ENCODE results near the gene ITGB6. TPM values are rescaled to one million over a fixed set of nuclear protein-coding genes. Genes with fewer than 3 reads are reported as not detected.
A peak's percentile ranks its signal among the peaks of the same experiment; 100 is the strongest.

The ITGB6 gene
- total RNA-seq, 1 donor from 2014 or later, result not detected

DNA sequence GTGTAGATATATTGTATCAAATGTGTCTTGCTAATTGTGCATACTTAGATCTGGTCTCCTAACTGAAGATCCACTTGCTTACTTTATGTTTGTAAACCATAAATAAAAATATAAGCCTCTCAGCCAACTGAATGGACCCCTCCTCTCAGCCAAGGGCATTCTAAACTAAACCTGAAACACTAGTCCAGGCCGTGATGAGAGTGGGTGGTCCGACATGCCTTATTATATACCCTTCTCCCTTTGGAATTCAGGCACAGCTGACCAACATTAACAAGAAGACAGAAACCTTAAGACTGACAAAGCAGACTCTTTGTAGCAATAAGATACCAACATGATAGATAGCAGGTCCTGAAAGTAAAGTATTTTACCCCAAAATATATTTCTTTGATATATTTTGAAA, 73.3 kb downstream of the ITGB6 start:
- Mint-ChIP-seq H3K9me3 (no peaks in the 10 kb centered on the region), H3K27me3 (ENCODE audit: insufficient read depth, low read depth) (no peaks in the 10 kb centered on the region)

GRCh38 chr2:160126315-160126714, 73.8 kb downstream of the ITGB6 start:
- no peak for DNase-seq (ENCODE audit: low spot score)
- Histone ChIP-seq H3K4me1 (no peaks in the 10 kb centered on the region), H3K4me3 (no peak overlapping the region), H3K9me3 (ENCODE audit: low read depth) (no peaks in the 10 kb centered on the region), H3K27ac (no peak overlapping the region), H4K20me1 (ENCODE audit: low read depth) (no peaks in the 10 kb centered on the region), H3K36me3 (no peaks in the 10 kb centered on the region), H3K79me2 (ENCODE audit: low read depth) (no peaks in the 10 kb centered on the region), H3K27me3 (no peaks in the 10 kb centered on the region), H3F3A (ENCODE audit: low read depth) (no peaks in the 10 kb centered on the region), H3K4me2 (no peak overlapping the region), H3K9ac (no peak overlapping the region), H2AFZ (replicated peaks) (peak overlapping the region; percentile 2)
- Mint-ChIP-seq H3K4me1 (no peaks in the 10 kb centered on the region), H3K27ac (no peak overlapping the region), H3K27me3 (ENCODE audit: insufficient read depth, low read depth) (no peaks in the 10 kb centered on the region), H3K9me3 (no peaks in the 10 kb centered on the region), H3K36me3 (no peaks in the 10 kb centered on the region), H3K4me3 (no peak overlapping the region)
- no peak for TF ChIP-seq CTCF (IDR thresholded peaks at IDR 0.05)
- no peak for TF ChIP-seq EZH2 (IDR thresholded peaks at IDR 0.05)
- TF ChIP-seq EZH2phosphoT487 (IDR thresholded peaks at IDR 0.05), result no peak

More for the DNA sequence above, 73.3 kb downstream of the ITGB6 start:
- Histone ChIP-seq H3K4me1 (no peaks in the 10 kb centered on the region), H3K9me3 (ENCODE audit: low read depth) (no peaks in the 10 kb centered on the region), H4K20me1 (ENCODE audit: low read depth) (no peaks in the 10 kb centered on the region), H3K9ac (no peak overlapping the region), H3K36me3 (no peaks in the 10 kb centered on the region), H3F3A (ENCODE audit: low read depth) (no peaks in the 10 kb centered on the region), H2AFZ (replicated peaks) (no peak overlapping the region), H3K27me3 (no peaks in the 10 kb centered on the region), H3K4me3 (no peak overlapping the region), H3K27ac (no peak overlapping the region), H3K79me2 (ENCODE audit: low read depth) (no peaks in the 10 kb centered on the region), H3K4me2 (no peak overlapping the region)
- Mint-ChIP-seq H3K36me3 (no peaks in the 10 kb centered on the region), H3K27ac (no peak overlapping the region), H3K4me3 (no peak overlapping the region), H3K4me1 (no peaks in the 10 kb centered on the region)
- TF ChIP-seq EZH2phosphoT487 (IDR thresholded peaks at IDR 0.05) (no peak), EZH2 (IDR thresholded peaks at IDR 0.05) (no peak), CTCF (IDR thresholded peaks at IDR 0.05) (no peak)
- no peak for DNase-seq (ENCODE audit: low spot score)

GRCh38 chr2:160125828-160126227, 74.2 kb downstream of the ITGB6 start:
- no peak overlapping the region for H3K4me3 Mint-ChIP-seq
- H4K20me1 ChIP-seq (ENCODE audit: low read depth), result no peaks in the 10 kb centered on the region
- no peaks in the 10 kb centered on the region for H3K27me3 Mint-ChIP-seq (ENCODE audit: insufficient read depth, low read depth)
- H3K4me1 ChIP-seq, result no peaks in the 10 kb centered on the region
- H3K27me3 ChIP-seq, result no peaks in the 10 kb centered on the region
- peak overlapping the region; percentile 2 for H2AFZ ChIP-seq (replicated peaks)
- no peak overlapping the region for H3K4me3 ChIP-seq
- no peak for DNase-seq (ENCODE audit: low spot score)
- no peak overlapping the region for H3K9ac ChIP-seq
- H3F3A ChIP-seq (ENCODE audit: low read depth), result no peaks in the 10 kb centered on the region
- H3K4me2 ChIP-seq, result no peak overlapping the region
- no peaks in the 10 kb centered on the region for H3K36me3 ChIP-seq
- no peaks in the 10 kb centered on the region for H3K4me1 Mint-ChIP-seq
- H3K27ac ChIP-seq, result no peak overlapping the region
- TF ChIP-seq EZH2phosphoT487 (IDR thresholded peaks at IDR 0.05), result no peak
- no peak for TF ChIP-seq CTCF (IDR thresholded peaks at IDR 0.05)
- TF ChIP-seq EZH2 (IDR thresholded peaks at IDR 0.05), result no peak
- peak overlapping the region; percentile 90 for H3K27ac Mint-ChIP-seq
- no peaks in the 10 kb centered on the region for H3K9me3 ChIP-seq (ENCODE audit: low read depth)
- H3K36me3 Mint-ChIP-seq, result no peaks in the 10 kb centered on the region
- H3K9me3 Mint-ChIP-seq, result no peaks in the 10 kb centered on the region
- H3K79me2 ChIP-seq (ENCODE audit: low read depth), result no peaks in the 10 kb centered on the region

Data from neural progenitor cell (in vitro differentiated cells).